Trophoblast cell (in vitro differentiated cells and primary cell): ENCODE data around the gene MIGA1.
A peak's percentile ranks its signal among the peaks of the same experiment; 100 is the strongest.

Experiments used
- DNase-seq, 2 donors: peaks; one replicate each; pipeline ENCODE4 v3.0.0-alpha.2; 2016
- H2AFZ ChIP-seq: 2 replicates; pipeline ENCODE4 v1.6.1; 2013; ENCODE audit warnings: low read length, moderate library complexity, mild to moderate bottlenecking; ENCODE audit not compliant: insufficient read depth, poor library complexity
- H2AK5ac ChIP-seq: 2 replicates; pipeline ENCODE4 v1.6.1; 2013; ENCODE audit warnings: mild to moderate bottlenecking, low read length
- H2BK120ac ChIP-seq: 2 replicates; pipeline ENCODE4 v1.6.1; 2013; ENCODE audit warnings: low read length, mild to moderate bottlenecking, moderate library complexity; ENCODE audit not compliant: insufficient read depth, poor library complexity
- H2BK12ac ChIP-seq: 2 replicates; pipeline ENCODE4 v1.6.1; 2013; ENCODE audit warnings: mild to moderate bottlenecking, low read length, moderate library complexity
- H2BK5ac ChIP-seq: 2 replicates; pipeline ENCODE4 v1.6.1; 2013; ENCODE audit warnings: low read length, low read depth, moderate library complexity, mild to moderate bottlenecking; ENCODE audit not compliant: poor library complexity
- H3K14ac ChIP-seq: 2 replicates; pipeline ENCODE4 v1.6.1; 2013; ENCODE audit warnings: mild to moderate bottlenecking, low read length
- H3K18ac ChIP-seq: 2 replicates; pipeline ENCODE4 v1.6.1; 2013; ENCODE audit warnings: mild to moderate bottlenecking, low read length
- H3K23ac ChIP-seq: 2 replicates; pipeline ENCODE4 v1.6.1; 2013; ENCODE audit warnings: low read length
- H3K27ac ChIP-seq: 2 replicates; pipeline ENCODE4 v1.5.1; 2013; ENCODE audit warnings: low read depth, mild to moderate bottlenecking, inconsistent platforms, low read length, moderate library complexity
- H3K27me3 ChIP-seq: 2 replicates; pipeline ENCODE4 v1.6.1; 2013; ENCODE audit warnings: inconsistent platforms, mild to moderate bottlenecking, low read length, moderate library complexity; ENCODE audit not compliant: insufficient read depth
- H3K36me3 ChIP-seq, 2 experiments: 1 replicate in 1 of 2; 2 replicates in 1 of 2; pipeline ENCODE4 v1.6.1; 2013; ENCODE audit warnings: low read length in 2 of 2, mild to moderate bottlenecking in 2 of 2, moderate library complexity in 1 of 2; ENCODE audit not compliant: insufficient read depth in 2 of 2, control insufficient read depth in 1 of 2
- H3K4ac ChIP-seq: 2 replicates; pipeline ENCODE4 v1.6.1; 2013; ENCODE audit warnings: low read depth, mild to moderate bottlenecking, low read length, moderate library complexity
- H3K4me1 ChIP-seq, 2 experiments: 1 replicate in 1 of 2; 2 replicates in 1 of 2; pipeline ENCODE4 v1.6.1; 2013; ENCODE audit warnings: low read length in 2 of 2, mild to moderate bottlenecking in 2 of 2, moderate library complexity in 1 of 2; ENCODE audit not compliant: insufficient read depth in 2 of 2, control insufficient read depth in 1 of 2
- H3K4me2 ChIP-seq: 2 replicates; pipeline ENCODE4 v1.6.1; 2013; ENCODE audit warnings: inconsistent platforms, mild to moderate bottlenecking, low read length, moderate library complexity
- H3K4me3 ChIP-seq: 2 replicates; pipeline ENCODE4 v1.5.1; 2013; ENCODE audit warnings: mild to moderate bottlenecking, low read depth, low read length, inconsistent platforms
- H3K79me1 ChIP-seq: one replicate; pipeline ENCODE4 v1.6.1; 2013; ENCODE audit warnings: low read length
- H3K79me2 ChIP-seq: 2 replicates; pipeline ENCODE4 v1.6.1; 2013; ENCODE audit warnings: low read length, mild to moderate bottlenecking; ENCODE audit not compliant: control insufficient read depth, insufficient read depth, poor library complexity
- H3K9ac ChIP-seq: 2 replicates; pipeline ENCODE4 v1.6.1; 2013; ENCODE audit warnings: mild to moderate bottlenecking, low read length
- H3K9me3 ChIP-seq: 2 replicates; pipeline ENCODE4 v1.6.1; 2013; ENCODE audit warnings: low read depth, mild to moderate bottlenecking, control low read depth, inconsistent platforms, low read length; ENCODE audit not compliant: insufficient read depth
- H4K12ac ChIP-seq: 2 replicates; pipeline ENCODE4 v1.6.1; 2013; ENCODE audit warnings: low read depth, mild to moderate bottlenecking, low read length, moderate library complexity
- H4K8ac ChIP-seq: 2 replicates; pipeline ENCODE4 v1.6.1; 2013; ENCODE audit warnings: low read depth, mild to moderate bottlenecking, low read length, moderate library complexity
- H4K91ac ChIP-seq: one replicate; pipeline ENCODE4 v1.6.1; 2013; ENCODE audit warnings: low read depth, mild to moderate bottlenecking, low read length, moderate library complexity
- WGBS: extraction: QIAGEN DNeasy Blood & Tissue Kit; methylation state at CpG from one replicate; pipeline ENCODE4 v1.1.7; 2013; ENCODE audit warnings: missing lambda C conversion rate; ENCODE audit not compliant: insufficient read length, insufficient coverage; ENCODE audit errors: extremely low coverage; 5-methylcytosine and 5-hydroxymethylcytosine counted together

Gene MIGA1

GRCh38 chr1:77925518-77925917 lies 146.1 kb downstream of the MIGA1 start:
- Histone ChIP-seq H2BK120ac (no peak overlapping the region), H3K79me2 (no peaks in the 10 kb centered on the region), H3K27ac (no peak overlapping the region), H2BK12ac (no peak overlapping the region), H2BK5ac (no peak overlapping the region), H4K8ac (no peak overlapping the region), H3K23ac (no peak overlapping the region), H3K4me2 (no peak overlapping the region), H3K9me3 (peaks cover 1% of the 10 kb centered on the region), H3K4ac (no peak overlapping the region), H3K36me3 (peaks cover 6 to 7% of the 10 kb centered on the region in 2 experiments), H2AK5ac (no peak overlapping the region), H3K18ac (no peak overlapping the region), H3K79me1 (no peaks in the 10 kb centered on the region), H3K4me1 (no peaks in the 10 kb centered on the region), H3K4me3 (no peak overlapping the region), H2AFZ (no peak overlapping the region), H3K9ac (no peak overlapping the region), H3K27me3 (no peaks in the 10 kb centered on the region), H4K91ac (no peak overlapping the region), H4K12ac (no peak overlapping the region), H3K14ac (no peak overlapping the region)
- no CpG with 5 or more reads among the region's 1 CpG for WGBS
- no peak for DNase-seq

GRCh38 chr1:77925956-77926355 lies 146.5 kb downstream of the MIGA1 start:
- peaks cover 6 to 9% of the 10 kb centered on the region in 2 experiments for H3K36me3 ChIP-seq
- whole genome bisulfite sequencing = no CpG with 5 or more reads among the region's 2 CpGs
- H3K9me3 ChIP-seq = peaks cover 1% of the 10 kb centered on the region
- no peak overlapping the region for H2AFZ ChIP-seq
- no peaks in the 10 kb centered on the region for H3K79me1 ChIP-seq
- DNase-seq = no peak
- H3K27ac ChIP-seq = no peak overlapping the region
- H4K12ac ChIP-seq = no peak overlapping the region
- no peak overlapping the region for H2BK5ac ChIP-seq
- no peak overlapping the region for H2AK5ac ChIP-seq
- H3K18ac ChIP-seq = no peak overlapping the region
- H3K4me2 ChIP-seq = no peak overlapping the region
- H3K14ac ChIP-seq = no peak overlapping the region
- H4K91ac ChIP-seq = no peak overlapping the region
- no peak overlapping the region for H2BK12ac ChIP-seq
- H3K23ac ChIP-seq = no peak overlapping the region
- H3K4me1 ChIP-seq = no peaks in the 10 kb centered on the region
- H2BK120ac ChIP-seq = no peak overlapping the region
- H3K27me3 ChIP-seq = no peaks in the 10 kb centered on the region
- no peak overlapping the region for H4K8ac ChIP-seq
- H3K4ac ChIP-seq = no peak overlapping the region
- no peak overlapping the region for H3K9ac ChIP-seq
- no peak overlapping the region for H3K4me3 ChIP-seq
- no peaks in the 10 kb centered on the region for H3K79me2 ChIP-seq

DNA sequence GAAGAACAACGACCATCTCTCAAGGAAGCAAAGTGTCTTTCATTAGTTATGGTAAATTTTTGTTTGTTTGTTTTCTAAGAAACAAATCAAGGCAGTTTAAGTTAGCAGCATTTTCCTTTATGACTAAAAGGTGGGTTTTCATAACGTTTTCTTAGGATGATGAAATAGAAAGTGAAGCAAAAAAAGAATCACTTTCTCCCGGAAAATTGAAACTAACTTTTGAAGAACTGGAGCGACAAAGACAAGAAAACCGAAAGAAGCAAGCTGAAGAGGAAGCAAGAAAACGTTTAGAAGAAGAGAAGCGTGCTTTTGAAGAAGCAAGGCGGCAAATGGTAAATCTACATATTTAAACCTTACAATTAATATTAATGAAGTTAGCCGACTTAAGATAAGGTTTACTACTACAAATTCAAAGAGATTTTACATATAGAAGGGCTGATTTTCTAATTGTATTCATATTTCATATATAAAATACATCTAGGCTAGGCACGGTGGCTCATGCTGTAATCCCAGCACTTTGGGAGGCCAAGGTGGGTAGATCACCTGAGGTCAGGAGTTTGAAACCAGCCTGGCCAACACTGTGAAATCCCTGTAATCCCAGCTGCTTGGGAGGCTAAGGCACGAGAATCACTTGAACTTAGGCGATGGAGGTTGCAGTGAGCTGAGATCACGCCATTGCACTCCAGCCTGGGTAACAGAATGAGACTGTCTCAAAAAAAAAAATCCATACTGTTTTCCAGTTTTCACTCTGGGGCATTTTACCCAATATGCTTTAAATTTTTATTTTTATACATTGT lies 147.3 kb downstream of the MIGA1 start:
- H3K79me2 ChIP-seq = no peaks in the 10 kb centered on the region
- DNase-seq = no peak
- H3K4ac ChIP-seq = no peak overlapping the region
- no peak overlapping the region for H2AK5ac ChIP-seq
- H3K23ac ChIP-seq = no peak overlapping the region
- no peak overlapping the region for H2BK120ac ChIP-seq
- H3K18ac ChIP-seq = no peak overlapping the region
- no peak overlapping the region for H2AFZ ChIP-seq
- H3K4me1 ChIP-seq = no peaks in the 10 kb centered on the region
- H4K8ac ChIP-seq = no peak overlapping the region
- H3K4me2 ChIP-seq = no peak overlapping the region
- H3K36me3 ChIP-seq = peaks cover 6 to 9% of the 10 kb centered on the region in 2 experiments
- H4K12ac ChIP-seq = no peak overlapping the region
- no peak overlapping the region for H3K9ac ChIP-seq
- H3K9me3 ChIP-seq = peaks cover 1% of the 10 kb centered on the region
- no peaks in the 10 kb centered on the region for H3K79me1 ChIP-seq
- no peak overlapping the region for H2BK5ac ChIP-seq
- no peak overlapping the region for H3K4me3 ChIP-seq
- WGBS = no CpG with 5 or more reads among the region's 13 CpGs
- no peak overlapping the region for H3K14ac ChIP-seq
- no peaks in the 10 kb centered on the region for H3K27me3 ChIP-seq
- no peak overlapping the region for H4K91ac ChIP-seq
- H2BK12ac ChIP-seq = no peak overlapping the region
- H3K27ac ChIP-seq = no peak overlapping the region

DNA sequence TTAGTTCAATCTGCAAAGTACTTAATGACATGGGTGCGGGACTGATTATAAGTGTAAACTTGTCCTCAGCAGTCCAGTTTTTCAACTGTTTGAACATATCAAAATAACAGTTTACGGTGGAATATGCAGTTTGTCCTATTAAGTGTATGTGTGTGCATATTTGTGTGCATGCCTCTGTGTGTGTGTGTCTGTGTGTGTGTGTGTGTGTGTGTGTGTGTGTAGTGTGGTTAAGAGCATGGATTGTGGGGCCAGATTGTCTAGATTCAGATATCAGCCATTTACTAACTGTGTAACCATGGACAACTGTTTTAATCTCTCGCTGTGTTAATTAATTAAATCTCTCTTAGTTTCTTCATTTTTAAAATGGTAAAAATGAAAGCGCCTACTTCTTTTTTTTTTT lies 148.0 kb downstream of the MIGA1 start:
- Histone ChIP-seq H4K12ac (no peak overlapping the region), H3K18ac (no peak overlapping the region), H3K36me3 (peaks cover 6 to 9% of the 10 kb centered on the region in 2 experiments), H3K4me3 (peak overlapping the region; percentile 53), H3K9me3 (peaks cover 1% of the 10 kb centered on the region), H3K27me3 (no peaks in the 10 kb centered on the region), H3K27ac (no peak overlapping the region), H2BK5ac (no peak overlapping the region), H2BK12ac (no peak overlapping the region), H3K23ac (no peak overlapping the region), H4K91ac (no peak overlapping the region), H3K4me1 (no peaks in the 10 kb centered on the region), H3K9ac (no peak overlapping the region), H3K14ac (no peak overlapping the region), H2AFZ (no peak overlapping the region), H2BK120ac (no peak overlapping the region), H3K79me2 (no peaks in the 10 kb centered on the region), H3K4ac (no peak overlapping the region), H3K79me1 (no peaks in the 10 kb centered on the region), H3K4me2 (no peak overlapping the region), H4K8ac (no peak overlapping the region), H2AK5ac (no peak overlapping the region)
- no CpG with 5 or more reads among the region's 4 CpGs for WGBS
- DNase-seq = no peak
